Muscle of leg (tissue), 11 donors: Measurements from ENCODE around the gene IGF1. TPM values are rescaled to one million over a fixed set of nuclear protein-coding genes. Genes with fewer than 3 reads are reported as not detected.

Source experiments
- DNase-seq: peaks from one replicate; pipeline ENCODE4 v3.0.0; 2013
- H3K27ac ChIP-seq: one replicate; pipeline ENCODE4 v1.5.1; 2013; ENCODE audit warnings: mild to moderate bottlenecking, low read length, control low read depth
- H3K27me3 ChIP-seq: one replicate; pipeline ENCODE4 v1.6.1; 2013; ENCODE audit warnings: low read length; ENCODE audit not compliant: control insufficient read depth, insufficient read depth
- H3K36me3 ChIP-seq: one replicate; pipeline ENCODE4 v1.6.1; 2013; ENCODE audit warnings: low read length; ENCODE audit not compliant: control insufficient read depth, insufficient read depth
- H3K4me1 ChIP-seq: one replicate; pipeline ENCODE4 v1.6.1; 2013; ENCODE audit warnings: low read length; ENCODE audit not compliant: control insufficient read depth, insufficient read depth
- H3K4me3 ChIP-seq: one replicate; pipeline ENCODE4 v1.5.1; 2013; ENCODE audit warnings: low read length, control low read depth
- H3K9me3 ChIP-seq: replicated peaks from 2 replicates; pipeline ENCODE4 v1.6.1; 2013; ENCODE audit warnings: low read depth, low read length; ENCODE audit not compliant: control insufficient read depth
- WGBS: methylation state at CpG from one replicate; pipeline ENCODE4 v1.1.5; 2013; ENCODE audit warnings: missing lambda C conversion rate; ENCODE audit not compliant: insufficient coverage; 5-methylcytosine and 5-hydroxymethylcytosine counted together
- polyA plus RNA-seq, 8 donors: library from polyadenylated mRNA; unstranded; fragments of 120-200 nt; gene quantifications; one replicate each; pipeline versions ENCODE4 v1.2.1 to v1.2.3, GENCODE V29; 2013; ENCODE audit warnings: inconsistent platforms in 1 of 8, low replicate concordance in 1 of 8; ENCODE audit not compliant: insufficient read length in 8 of 8, insufficient read depth in 1 of 8
- total RNA-seq: library from RNA; stranded (reverse); fragments of 120-200 nt; gene quantifications from one replicate; pipeline ENCODE4 v1.2.4, GENCODE V29; 2013

Gene IGF1
- total and polyA plus RNA-seq, 9 donors: 21.0 to 41.9 (median 26.5) TPM

GRCh38 chr12:102513272-102513671, 32.9 kb upstream of the IGF1 start:
- Histone ChIP-seq H3K4me3 (no peak overlapping the region), H3K36me3 (no peaks in the 10 kb centered on the region), H3K27me3 (no peaks in the 10 kb centered on the region), H3K27ac (no peak overlapping the region), H3K9me3 (no peaks in the 10 kb centered on the region), H3K4me1 (peaks cover 6% of the 10 kb centered on the region)
- no peak for DNase-seq
- WGBS: 93% methylated on average over 4 of the region's 8 CpGs

- DNase-seq: no peak
- no CpG with 5 or more reads among the region's 3 CpGs for WGBS
- no peak overlapping the region for H3K27ac ChIP-seq
- no peak overlapping the region for H3K4me3 ChIP-seq
- H3K27me3 ChIP-seq: no peaks in the 10 kb centered on the region
- H3K9me3 ChIP-seq: no peaks in the 10 kb centered on the region
- peaks cover 5% of the 10 kb centered on the region for H3K4me1 ChIP-seq
- H3K36me3 ChIP-seq: no peaks in the 10 kb centered on the region
These were observed 32.2 kb upstream of the IGF1 start for GRCh38 chr12:102512523-102512922.

- Histone ChIP-seq H3K27ac (no peak overlapping the region), H3K36me3 (no peaks in the 10 kb centered on the region), H3K4me1 (no peaks in the 10 kb centered on the region), H3K4me3 (no peak overlapping the region), H3K9me3 (peaks cover under 1% of the 10 kb centered on the region), H3K27me3 (no peaks in the 10 kb centered on the region)
- no peak for DNase-seq
- no CpG with 5 or more reads among the region's 2 CpGs for WGBS
These were observed 31.2 kb upstream of the IGF1 start for GRCh38 chr12:102511575-102511974.

GRCh38 chr12:102510463-102510862, 30.1 kb upstream of the IGF1 start:
- no peak for DNase-seq
- Histone ChIP-seq H3K4me3 (no peak overlapping the region), H3K9me3 (peaks cover 4% of the 10 kb centered on the region), H3K27me3 (no peaks in the 10 kb centered on the region), H3K27ac (no peak overlapping the region), H3K36me3 (no peaks in the 10 kb centered on the region), H3K4me1 (no peaks in the 10 kb centered on the region)
- 80% methylated on average over 1 of the region's 3 CpGs for WGBS

- Histone ChIP-seq H3K36me3 (no peaks in the 10 kb centered on the region), H3K27ac (no peak overlapping the region), H3K27me3 (no peaks in the 10 kb centered on the region), H3K9me3 (peaks cover 4% of the 10 kb centered on the region), H3K4me3 (no peak overlapping the region), H3K4me1 (no peaks in the 10 kb centered on the region)
- no peak for DNase-seq
- whole genome bisulfite sequencing: no CpG with 5 or more reads among the region's 1 CpG
These were observed 29.7 kb upstream of the IGF1 start for GRCh38 chr12:102510031-102510430.

GRCh38 chr12:102509123-102509626, 28.8 kb upstream of the IGF1 start:
- Histone ChIP-seq H3K4me1 (no peaks in the 10 kb centered on the region), H3K27ac (peak overlapping the region; percentile 56), H3K9me3 (peaks cover 4% of the 10 kb centered on the region), H3K27me3 (no peaks in the 10 kb centered on the region), H3K4me3 (no peak overlapping the region), H3K36me3 (no peaks in the 10 kb centered on the region)
- peak; percentile 86 for DNase-seq

- Histone ChIP-seq H3K9me3 (peaks cover 4% of the 10 kb centered on the region), H3K4me3 (no peak overlapping the region), H3K27me3 (no peaks in the 10 kb centered on the region), H3K27ac (no peak overlapping the region), H3K4me1 (no peaks in the 10 kb centered on the region), H3K36me3 (no peaks in the 10 kb centered on the region)
- no peak for DNase-seq
These were observed 27.7 kb upstream of the IGF1 start for GRCh38 chr12:102508052-102508451.

- Histone ChIP-seq H3K4me1 (no peaks in the 10 kb centered on the region), H3K9me3 (peaks cover 4% of the 10 kb centered on the region), H3K27me3 (no peaks in the 10 kb centered on the region), H3K36me3 (no peaks in the 10 kb centered on the region), H3K4me3 (no peak overlapping the region), H3K27ac (no peak overlapping the region)
- no peak for DNase-seq
- WGBS: no CpG with 5 or more reads among the region's 2 CpGs
These were observed 26.9 kb upstream of the IGF1 start for GRCh38 chr12:102507301-102507700.

GRCh38 chr12:102504871-102505270, 24.5 kb upstream of the IGF1 start:
- WGBS: no CpG with 5 or more reads among the region's 2 CpGs
- Histone ChIP-seq H3K27ac (no peak overlapping the region), H3K9me3 (peaks cover 4% of the 10 kb centered on the region), H3K4me1 (peaks cover 2% of the 10 kb centered on the region), H3K27me3 (no peaks in the 10 kb centered on the region), H3K4me3 (no peak overlapping the region), H3K36me3 (no peaks in the 10 kb centered on the region)
- DNase-seq: no peak

- no peak overlapping the region for H3K27ac ChIP-seq
- no CpG with 5 or more reads among the region's 2 CpGs for WGBS
- no peak overlapping the region for H3K4me3 ChIP-seq
These were observed 23.9 kb upstream of the IGF1 start for GRCh38 chr12:102504280-102504679.

GRCh38 chr12:102503831-102504230, 23.5 kb upstream of the IGF1 start:
- no peak for DNase-seq
- H3K36me3 ChIP-seq: no peaks in the 10 kb centered on the region
- no peaks in the 10 kb centered on the region for H3K27me3 ChIP-seq
- H3K4me3 ChIP-seq: no peak overlapping the region
- H3K27ac ChIP-seq: no peak overlapping the region
- H3K4me1 ChIP-seq: peaks cover 2% of the 10 kb centered on the region
- peaks cover 4% of the 10 kb centered on the region for H3K9me3 ChIP-seq
- WGBS: no CpG with 5 or more reads among the region's 1 CpG

More at GRCh38 chr12:102504280-102504679, 23.9 kb upstream of the IGF1 start:
- peak; percentile 64 for DNase-seq
- H3K27me3 ChIP-seq: no peaks in the 10 kb centered on the region
- peaks cover 2% of the 10 kb centered on the region for H3K4me1 ChIP-seq
- peaks cover 4% of the 10 kb centered on the region for H3K9me3 ChIP-seq
- no peaks in the 10 kb centered on the region for H3K36me3 ChIP-seq
